ENCODE measurements around the gene ZBTB1.
"Not testable (repeated sequence)": the region's sequence is repeated elsewhere in the genome, so short reads cannot be mapped to it uniquely, and the experiment has no call there.

ZBTB1 gene

DNA sequence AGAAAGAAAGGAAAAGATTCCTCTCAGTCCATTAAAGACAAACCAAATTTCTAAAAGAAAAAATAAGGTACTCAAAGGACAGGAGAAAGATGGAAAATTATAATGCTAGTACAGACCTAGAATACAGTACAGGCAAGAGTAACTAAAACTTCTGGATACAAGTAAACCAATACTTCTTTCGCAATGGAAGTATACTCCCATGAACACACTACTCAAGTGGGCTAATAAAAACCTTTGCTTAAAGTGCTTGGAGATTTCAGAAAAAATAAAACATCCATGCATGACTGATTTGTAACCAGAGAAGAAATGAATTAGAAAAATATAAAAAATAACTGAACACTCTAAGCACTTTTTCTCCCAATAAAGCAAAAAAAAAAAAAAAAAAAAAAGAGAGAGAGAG lies 4.5 kb upstream of the ZBTB1 start:
- DNase-seq = no peak

DNA sequence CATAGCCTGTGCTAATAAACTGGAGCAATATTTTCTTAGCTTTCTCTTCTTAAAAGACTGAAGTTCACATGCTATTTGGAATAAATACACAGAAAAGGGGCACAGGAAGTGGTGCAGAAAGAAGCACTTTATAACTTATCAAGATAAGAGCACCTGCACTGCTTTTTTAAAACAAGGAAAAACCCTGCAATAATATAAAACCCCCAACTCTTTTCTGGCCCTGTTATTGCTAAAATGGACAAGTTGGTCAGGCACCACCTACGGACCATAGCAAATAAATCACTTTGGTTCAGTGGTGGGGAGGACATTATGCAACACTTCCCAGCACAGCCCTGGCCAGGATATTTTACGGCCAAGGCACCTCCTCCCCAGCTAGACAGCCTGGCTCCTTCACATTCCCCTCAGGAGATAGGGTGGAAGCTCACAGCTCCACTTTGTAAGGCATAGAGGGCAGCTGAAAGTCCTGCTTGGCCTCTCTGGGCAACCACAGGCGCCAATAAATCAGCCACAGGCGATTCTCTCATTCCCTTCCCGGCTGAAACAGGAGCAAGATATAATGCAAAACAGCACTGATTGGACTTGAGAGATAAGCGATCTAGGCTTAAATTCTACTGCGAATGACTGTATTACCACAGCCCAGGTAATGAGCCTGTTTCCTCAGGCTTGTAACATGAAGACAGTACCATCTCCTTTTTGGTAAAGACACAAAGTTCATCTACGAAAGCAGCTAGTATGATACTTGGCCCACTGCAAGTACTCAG lies 3.0 kb upstream of the ZBTB1 start:
- DNase-seq = no peak

DNA sequence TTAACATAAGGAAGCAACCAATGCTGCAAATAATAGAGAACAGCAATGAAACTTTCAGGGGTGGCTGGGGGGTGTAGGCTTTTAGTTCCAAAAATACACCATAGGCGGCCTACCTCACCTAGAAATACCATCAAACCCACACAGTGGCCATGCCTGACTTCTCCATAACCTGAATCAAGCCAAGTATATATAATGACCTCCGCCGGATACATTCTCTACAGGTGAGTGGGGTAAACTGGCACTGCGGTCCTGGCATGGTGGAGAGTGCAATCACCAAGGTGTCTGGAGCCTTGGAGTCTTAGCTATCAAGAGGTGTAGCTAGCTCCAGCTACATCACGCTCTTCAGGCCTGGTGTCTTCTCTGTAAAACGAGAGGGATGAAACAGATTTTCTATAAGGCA lies 2.1 kb upstream of the ZBTB1 start:
- DNase-seq = no peak

DNA sequence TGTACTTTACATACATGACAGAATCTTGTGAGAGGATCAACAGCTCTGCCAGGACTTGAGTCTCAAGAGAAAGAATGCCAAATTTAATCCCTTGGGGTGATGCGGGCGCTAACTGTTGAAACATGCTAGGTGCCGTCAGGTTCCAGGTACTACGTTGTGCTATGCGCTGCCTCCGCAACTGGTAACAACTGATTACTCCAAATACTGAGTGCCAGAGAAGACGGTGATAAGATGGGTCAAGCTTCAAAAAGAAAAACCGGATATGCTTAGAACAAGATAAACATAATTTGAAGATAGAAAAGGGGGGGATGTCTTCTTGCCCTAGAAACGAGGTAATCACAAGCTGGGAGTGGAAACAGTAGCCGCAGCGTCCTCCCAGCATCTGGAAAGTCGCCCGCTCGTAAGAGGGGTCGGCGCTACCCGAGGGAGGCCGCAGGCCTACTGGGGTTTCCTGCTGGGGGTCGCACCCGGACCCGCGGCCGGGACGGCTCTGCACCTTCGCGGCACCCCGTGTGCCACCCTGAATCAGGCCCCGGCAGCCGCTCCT lies 1.6 kb upstream of the ZBTB1 start:
- DNase-seq = peak; percentile 16

DNA sequence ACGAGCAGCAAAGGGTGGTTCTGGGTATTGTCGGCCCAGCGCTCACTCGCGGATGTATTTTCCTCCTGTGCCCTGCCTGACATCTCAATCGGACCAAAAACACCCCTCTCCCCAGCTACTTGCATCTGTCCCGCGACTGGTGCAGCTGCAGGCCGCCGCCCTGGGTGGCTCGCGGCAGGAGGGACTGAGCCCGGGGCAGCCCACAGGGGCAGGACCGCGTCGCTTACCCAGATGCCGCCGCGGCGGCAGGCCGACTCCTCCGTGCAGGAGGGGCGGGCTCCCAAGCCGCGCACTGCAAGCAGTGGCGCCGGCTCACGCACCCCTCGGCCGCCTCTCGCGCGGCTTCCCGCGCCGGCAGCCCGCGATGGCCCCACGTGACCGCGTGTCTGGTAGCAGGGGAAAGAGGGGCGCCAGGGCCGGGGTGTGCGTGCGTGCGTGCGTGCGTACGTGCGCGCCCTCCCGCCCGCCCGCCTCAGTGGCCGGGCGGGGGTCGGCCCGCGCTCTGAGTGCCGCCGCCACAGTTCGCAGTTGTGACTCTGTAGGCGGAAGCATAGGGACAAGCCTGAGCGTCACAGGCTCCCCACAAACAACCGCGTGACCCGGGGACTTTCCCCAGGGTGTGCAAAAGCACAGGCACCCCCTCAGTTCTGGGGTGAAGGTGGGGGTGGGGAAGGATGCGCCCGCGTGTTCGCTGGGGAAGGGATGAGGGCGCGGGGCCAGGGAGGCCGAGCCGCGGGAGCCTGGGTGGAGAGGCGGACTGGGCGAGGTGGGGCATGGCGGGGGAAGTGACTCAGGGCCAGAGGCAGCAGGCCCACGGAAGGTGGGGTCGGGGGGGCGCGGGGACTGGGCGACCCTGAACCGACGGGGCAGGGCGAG lies 898 bp upstream of the ZBTB1 start, which contains the start of gene ZBTB25:
TSS of gene ZBTB25 (minus strand) at position 405 of the 876 bp plus-strand sequence. CDS start 13,305 bp downstream, outside the sequence.
- peak; percentile 83 for DNase-seq

DNA sequence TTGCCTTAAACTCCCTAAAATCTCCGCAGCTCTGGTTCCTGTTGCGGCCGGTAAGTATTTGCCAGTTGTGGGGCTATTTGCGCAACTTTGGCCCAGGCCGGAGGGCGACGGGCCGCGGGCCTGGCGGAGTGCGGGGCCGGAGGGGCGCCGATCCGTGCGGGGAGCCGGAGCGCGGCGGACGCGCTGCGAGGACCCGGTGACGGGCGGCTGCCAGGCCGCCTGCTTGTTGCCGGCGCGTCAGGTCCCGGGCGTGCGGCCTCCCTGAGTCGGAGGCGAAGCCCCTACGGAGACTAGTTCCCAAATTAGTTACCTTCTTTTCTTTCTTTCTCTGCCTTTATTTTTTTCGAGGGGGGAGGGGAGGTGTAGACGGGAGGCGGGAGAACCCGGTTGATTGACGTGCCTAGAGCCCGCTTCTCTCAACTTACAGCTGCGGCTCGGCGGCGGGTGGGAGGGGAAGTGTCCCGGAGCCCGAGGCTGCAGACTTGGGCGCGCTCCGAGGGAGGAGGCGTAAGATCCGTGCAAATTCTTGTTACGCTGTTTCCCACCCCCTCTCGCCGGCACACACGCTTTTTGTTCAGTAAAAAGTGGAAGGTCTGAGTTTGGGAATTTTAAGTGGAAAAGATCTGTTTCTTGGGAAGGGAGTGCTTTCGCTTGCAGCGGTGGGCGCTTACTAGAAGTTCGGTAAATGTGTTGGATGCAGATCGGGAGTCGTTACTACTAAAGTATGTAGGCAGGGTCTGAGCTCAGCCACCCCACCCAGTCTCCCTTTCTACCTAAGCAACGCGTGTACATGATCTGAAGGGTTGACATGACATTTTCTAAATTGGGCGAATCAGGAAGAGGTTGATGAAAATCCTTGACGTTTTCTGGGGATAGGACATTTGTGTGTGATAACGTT lies 576 bp downstream of the ZBTB1 start:
- DNase-seq = peak; percentile 57

DNA sequence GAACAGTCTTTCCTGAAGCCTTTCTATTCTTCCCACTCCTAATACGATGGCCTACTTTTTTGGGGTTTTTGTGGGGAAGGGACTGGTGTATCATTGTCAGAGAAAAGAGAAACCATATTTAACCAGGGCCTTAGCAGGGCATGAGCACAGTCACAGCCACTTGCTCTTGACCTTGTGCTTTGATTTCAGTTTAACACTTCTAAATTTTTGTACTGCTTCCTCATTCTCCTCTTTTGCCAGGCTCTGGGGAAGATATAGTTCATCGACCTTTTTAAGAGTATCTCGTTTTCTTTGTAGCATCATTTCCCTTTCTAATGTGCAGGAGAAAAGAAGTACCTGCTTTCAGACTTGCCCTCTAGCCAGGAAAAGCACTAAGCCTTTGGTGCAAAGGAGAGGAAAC lies 2.2 kb downstream of the ZBTB1 start:
- no peak for DNase-seq

DNA sequence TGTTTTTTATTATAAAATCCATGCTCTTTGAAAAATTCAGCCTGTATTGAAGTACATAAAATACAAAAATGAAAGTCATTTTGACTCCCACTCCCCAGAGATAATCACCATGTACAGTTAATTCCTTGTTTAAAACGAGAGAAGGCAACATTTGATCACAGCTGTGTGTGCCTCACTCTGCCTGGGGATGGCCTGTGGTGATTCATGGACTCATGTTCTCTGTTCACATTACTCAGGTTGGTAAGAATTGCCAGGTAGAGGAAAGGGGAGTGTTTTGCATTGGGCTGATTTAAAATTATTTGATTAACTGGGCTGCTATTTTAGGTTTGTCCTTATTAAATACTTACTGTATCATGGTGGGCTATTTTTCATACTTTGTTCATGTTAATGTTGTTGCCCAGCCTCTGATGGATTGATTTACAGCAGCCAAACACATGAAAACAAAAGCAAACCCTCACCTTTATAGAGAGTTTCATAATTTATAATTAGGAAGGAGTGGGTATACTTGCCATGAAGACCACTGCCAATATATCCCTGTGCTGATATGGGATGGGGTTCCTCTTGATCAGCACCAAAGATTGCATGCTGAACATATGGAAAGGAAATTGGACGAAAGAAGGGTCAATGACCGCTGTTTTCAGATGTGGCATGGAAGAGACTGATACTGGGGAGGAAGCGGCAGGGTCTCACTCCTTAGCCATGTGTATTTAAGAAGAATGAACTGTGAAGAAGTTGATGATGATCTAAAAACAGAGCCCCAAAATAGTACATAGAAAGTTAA lies 3.0 kb downstream of the ZBTB1 start:
- no peak for DNase-seq

DNA sequence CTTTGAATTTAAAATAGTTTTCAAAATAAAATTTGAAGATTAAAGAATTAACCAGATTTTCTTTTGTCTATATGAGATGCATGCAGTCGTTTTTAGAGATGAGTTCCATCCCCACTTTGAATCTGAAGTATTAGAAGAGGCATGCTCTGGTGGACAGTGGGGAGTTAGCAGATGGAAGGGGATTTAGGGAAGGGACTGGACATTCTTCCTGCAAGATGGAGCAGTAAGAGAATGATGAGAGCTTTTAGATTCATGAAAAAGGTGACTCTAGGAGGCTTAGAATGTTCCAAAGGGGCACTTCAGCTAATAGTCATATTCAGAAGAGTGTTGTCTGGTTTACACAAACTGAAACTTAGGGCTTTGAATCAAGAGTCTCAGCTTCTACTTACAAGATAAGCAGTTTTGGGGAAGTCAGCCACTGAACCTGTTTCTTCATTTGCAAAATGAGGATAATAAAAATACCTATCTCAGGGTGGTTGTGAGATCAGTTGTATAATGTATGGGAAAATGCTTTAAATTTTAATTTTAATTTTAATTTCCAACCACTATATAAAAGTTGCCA lies 3.7 kb downstream of the ZBTB1 start:
- no peak for DNase-seq

DNA sequence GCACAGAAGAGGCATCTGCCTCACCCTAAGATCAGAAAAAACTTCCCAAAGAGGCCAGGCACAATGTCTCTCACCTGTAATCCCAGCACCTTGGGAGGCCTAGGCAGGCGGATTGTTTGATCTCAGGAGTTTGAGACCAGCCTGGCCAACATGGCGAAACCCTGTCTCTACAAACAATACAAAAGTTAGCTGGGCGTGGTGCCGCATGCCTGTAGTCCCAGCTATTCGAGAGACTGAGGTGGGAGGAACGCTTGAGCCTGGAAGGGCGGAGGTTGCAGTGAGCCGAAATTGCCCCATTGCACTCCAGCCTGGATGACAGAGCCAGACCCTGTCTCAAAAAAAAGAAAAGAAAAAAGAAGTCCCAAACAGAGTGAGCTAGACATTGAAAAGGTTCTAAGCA lies 4.5 kb downstream of the ZBTB1 start:
- no peak for DNase-seq

DNA sequence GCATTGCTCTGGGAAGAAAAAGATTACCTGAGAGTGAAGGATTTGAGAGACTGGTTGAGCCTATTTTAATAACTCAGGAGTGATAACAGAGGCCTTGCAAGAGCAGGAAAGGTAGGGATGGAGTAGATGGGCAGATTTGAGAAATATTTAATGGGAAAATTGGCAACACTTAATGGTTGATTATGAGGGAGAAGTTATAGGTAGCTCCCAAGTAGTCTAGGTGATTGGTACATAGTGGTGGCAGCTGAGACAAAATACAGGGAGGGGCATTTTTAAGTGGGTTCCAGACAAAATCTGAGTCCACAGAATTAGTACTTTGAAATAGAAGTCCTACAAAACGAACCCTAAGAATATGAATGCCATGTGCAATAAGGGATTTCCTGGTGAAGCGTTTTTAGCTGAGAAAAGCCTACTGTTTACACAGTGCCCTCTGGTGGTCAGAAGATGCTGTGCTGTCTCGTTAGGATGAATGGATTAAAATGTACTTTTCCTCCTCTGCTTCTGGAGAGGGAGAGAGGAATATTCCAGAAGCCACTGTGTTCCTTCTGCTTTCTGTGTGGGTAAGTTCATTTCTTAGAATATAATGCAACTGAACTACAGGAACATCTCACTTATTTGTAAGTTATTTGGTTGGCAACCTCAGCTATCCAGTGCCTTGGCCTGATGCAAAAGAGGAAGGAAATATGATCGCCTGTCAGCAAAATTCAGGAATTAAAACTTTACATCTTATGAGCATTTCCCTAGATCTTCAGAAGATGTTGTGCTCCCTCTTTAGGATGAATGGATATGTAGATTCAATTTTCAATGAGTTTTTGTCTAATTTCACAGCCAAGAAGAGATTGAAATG lies 6.5 kb downstream of the ZBTB1 start:
- peak; percentile 66 for DNase-seq

DNA sequence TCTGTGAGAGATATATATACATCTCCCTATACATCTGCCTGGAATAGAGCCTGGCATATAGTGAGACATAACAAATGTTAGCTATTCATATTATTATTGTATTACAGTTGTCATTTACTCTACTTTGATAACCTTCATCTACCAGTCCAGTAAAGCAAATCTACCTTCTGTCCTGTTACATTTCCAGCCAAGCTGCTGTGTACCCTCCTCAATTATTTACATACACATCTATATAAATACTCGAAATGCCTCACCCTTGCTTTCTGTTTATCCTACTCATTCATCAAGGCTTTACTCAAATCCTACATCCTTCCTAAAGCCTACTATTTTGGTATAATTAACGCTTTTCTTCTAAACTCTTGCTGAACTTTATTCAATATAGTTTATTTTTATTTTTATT lies 8.7 kb downstream of the ZBTB1 start:
- DNase-seq = no peak

DNA sequence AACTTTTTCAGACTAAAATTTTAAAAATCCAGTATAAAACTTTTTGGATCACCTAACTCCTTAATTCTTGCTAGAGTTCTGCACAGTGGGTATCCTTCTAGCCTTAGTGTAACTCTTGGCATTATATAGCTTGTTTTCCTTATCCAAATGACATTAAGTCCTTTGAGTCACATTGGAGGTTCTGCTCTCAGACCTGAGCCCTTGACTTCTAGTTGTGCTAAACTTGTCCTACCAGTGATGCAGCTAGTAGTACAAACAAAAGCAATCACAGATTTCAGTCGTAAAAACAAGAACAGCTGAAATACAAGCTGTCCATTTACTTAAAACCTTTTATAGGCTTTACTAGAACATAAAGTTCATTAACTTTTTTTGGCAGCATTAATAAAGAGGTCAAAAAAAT lies 10.5 kb downstream of the ZBTB1 start:
- DNase-seq = no peak

DNA sequence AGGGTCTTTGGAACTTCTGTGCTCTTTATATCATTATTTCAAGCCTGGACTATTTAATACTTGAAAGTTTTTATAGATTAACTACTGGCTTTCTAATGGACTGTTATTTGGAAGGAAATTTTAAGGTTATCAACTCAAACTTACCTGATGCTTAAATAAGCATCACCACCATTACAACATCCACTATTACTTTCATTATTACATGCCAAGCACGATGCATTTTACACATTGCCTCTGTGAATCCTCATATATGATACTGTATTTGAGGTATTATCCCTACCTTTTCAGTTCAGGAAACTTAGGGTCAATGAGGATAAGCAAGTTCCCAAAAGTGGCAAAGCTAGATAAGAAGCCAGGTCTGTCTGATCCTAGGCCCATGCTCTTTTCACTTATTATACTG lies 12.4 kb downstream of the ZBTB1 start:
- no peak for DNase-seq

DNA sequence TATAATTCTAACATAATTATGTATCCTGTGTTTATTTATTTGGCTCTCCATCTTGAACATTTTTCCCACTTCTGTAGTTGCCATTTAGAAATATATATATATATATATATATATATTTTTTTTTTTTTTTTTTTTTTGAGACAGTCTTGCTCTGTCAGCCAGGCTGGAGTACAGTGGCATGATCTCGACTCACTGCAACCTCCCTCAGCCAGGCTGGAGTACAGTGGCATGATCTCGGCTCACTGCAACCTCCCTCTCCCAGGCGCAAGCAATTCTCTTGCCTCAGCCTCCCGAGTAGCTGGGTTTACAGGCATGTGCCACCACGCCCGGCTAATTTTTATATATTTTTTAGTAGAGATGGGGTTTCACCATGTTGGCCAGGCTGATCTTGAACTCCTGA lies 13.1 kb downstream of the ZBTB1 start:
- DNase-seq = not testable (repeated sequence)

DNA sequence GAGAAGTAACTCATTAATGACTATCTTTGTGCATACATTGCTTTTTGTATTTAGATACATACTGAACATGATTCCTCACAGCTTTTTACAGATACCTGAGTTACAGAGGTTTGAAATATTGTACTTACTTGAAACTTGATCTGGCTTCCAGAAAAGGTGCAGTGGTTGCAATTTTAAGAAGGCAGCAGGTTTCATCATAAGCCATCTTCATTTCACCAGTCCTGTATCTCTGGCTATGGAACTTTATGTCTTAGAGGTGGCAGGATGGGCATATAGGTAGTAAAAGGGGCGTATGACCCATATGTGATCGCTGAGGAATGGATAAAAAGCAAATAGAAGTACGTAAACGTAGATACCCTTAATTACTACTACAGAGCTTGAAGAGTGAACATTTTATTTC lies 13.7 kb downstream of the ZBTB1 start:
- no peak for DNase-seq

DNA sequence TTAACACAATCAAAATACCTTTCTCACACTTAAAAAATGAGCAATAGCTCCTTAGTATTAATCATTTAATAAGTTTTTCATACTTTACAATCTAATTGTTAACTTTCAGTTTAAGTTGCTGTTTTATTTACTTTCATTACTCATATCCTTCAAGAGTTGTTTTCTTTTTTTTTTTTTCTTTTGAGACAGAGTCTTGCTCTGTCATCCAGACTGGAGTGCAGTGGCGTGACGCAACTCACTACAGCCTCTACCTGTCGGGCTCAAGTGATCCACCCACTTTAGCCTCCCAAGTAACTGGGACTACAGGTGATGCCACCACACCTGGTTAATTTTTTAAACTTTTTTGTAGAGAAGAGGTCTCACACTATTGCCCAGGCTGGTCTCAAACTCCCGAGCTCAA lies 16.1 kb downstream of the ZBTB1 start:
- DNase-seq = no peak

DNA sequence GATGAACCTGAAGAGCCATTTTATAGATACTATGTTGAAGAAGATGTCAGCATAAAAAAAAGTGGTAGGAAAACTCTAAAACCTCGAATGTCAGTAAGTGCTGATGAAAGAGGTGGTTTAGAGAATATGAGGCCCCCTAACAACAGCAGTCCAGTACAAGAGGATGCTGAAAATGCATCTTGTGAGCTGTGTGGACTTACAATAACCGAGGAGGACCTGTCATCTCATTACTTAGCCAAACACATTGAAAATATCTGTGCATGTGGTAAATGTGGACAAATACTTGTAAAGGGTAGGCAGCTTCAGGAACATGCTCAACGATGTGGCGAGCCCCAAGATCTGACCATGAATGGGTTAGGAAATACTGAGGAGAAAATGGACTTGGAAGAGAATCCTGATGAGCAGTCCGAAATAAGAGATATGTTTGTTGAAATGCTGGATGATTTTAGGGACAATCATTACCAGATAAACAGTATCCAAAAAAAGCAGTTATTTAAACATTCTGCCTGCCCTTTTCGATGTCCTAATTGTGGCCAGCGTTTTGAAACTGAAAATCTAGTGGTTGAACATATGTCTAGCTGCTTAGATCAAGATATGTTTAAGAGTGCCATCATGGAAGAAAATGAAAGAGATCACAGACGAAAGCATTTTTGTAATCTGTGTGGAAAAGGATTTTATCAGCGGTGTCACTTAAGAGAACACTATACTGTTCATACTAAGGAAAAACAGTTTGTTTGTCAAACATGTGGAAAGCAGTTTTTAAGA lies 18.2 kb downstream of the ZBTB1 start:
- DNase-seq = no peak

DNA sequence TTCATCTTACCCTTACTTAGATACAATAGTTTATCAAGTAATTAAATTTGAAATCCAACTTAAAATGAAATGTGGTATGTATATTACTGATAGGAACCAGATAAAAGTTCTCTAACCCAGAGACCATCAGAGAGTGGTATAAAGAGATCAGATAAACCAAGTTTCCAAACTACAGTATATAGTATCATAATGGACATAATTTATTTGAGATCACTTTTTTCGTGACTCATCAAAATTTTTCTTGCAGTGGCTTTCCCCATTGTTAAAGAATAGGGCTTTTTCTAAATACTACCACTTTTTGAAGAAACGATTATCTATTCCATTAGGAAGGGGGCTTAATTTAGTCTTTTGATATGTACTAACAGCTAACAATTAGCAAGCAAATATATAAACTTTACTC lies 20.8 kb downstream of the ZBTB1 start:
- DNase-seq = no peak

DNA sequence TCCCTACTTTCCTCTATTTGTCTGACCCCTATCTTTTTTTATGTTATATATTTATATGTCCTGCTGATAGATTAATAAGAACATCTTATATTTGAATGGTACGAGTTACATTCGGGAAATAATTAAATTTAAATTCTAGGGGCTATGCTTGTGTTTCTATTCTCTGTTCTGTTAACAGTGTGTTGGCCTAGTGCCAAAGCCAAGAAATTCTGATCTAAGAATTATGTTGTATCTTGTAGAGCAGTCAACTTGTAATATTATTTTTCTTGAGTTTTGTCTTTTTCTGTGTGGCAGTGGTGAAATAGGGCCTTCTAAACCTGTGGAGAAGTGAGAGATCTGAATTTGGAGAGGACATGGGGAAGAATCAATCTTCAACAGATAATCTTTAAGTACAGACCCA lies 27.0 kb downstream of the ZBTB1 start:
- DNase-seq = no peak
